ENCODE data around the gene STAG1. TPM values are rescaled to one million over a fixed set of nuclear protein-coding genes. Genes with fewer than 3 reads are reported as not detected.
"Not testable (repeated sequence)": the region's sequence is repeated elsewhere in the genome, so short reads cannot be mapped to it uniquely, and the experiment has no call there.

STAG1 gene
- total RNA-seq, 1 experiment from 2014 or later, result 50.6 TPM

DNA sequence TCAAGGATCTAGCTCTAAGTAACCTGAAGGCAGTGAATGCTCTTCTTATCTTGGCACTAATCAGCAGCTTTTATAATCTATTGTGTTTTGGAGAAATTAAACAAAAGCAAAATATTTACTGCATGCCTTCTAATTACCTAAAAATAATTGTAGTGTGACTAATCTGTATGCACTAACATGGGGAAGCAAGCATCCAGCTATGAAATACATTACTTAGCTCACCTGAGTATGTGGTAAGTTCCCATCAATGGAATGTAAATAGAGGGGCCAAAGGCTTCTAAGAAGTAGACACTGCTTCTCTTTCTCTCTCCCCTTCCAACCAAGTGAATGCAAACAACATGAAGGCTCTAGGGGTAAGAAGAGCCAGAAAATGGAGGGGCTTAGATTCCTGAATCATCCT is 165.6 kb downstream of the STAG1 start:
- no peak for DNase-seq (ENCODE audit: low spot score)

DNA sequence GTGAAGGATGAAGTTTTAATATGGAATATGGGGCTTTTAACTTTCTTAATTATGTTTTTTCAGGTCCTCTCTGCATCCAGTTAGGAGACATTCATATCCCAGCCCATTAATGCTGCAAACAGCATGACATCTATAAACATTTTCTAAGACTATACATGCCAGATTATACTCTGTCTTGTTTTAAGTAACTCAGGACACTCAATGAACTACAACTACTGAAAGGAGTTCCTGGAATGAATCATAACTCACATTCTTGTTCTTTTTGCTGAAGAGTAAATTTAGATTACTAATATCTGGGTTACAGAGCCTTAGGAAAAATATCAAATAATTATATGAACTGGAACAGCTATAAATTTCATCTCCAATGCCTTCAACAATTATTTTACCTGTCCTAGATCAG is 167.4 kb downstream of the STAG1 start:
- no peak for DNase-seq (ENCODE audit: low spot score)

DNA sequence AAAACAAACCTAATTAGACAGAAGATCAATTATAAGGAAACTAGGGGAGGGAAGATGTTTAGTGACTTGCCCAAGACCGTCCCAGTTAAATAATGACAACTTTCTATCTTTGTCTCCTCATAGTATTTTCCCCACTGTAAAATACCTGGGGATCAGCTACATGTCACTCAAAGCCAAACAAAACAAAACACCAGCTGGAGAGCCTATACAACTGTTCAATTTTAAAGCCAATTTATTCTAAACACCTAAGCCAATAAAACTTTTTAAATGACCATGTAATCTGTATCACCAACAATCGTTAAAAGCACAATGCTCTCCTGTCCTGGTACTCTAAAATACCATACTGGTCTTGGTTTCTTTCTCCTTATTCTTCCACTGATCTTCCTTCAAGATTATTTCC is 168.4 kb downstream of the STAG1 start:
- no peak for DNase-seq (ENCODE audit: low spot score)

DNA sequence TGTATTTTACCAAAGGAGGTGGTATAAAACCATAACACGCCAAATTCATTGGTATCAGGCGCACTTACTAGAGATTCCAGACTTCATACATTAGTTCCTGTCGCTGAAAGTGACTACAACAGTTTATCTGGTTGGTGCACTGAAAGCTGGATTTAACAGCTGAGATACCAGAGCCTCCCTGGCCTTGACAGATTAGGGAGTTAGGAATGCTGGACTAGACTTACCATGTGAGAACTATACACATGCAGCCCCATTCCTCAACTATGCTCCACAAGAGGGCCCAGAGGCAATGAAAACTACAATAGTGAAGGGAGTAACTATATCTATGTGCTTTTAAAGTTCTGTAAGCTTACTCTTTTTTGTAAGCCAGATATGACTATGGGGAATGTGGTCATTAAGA is 174.4 kb downstream of the STAG1 start:
- DNase-seq (ENCODE audit: low spot score), result no peak

DNA sequence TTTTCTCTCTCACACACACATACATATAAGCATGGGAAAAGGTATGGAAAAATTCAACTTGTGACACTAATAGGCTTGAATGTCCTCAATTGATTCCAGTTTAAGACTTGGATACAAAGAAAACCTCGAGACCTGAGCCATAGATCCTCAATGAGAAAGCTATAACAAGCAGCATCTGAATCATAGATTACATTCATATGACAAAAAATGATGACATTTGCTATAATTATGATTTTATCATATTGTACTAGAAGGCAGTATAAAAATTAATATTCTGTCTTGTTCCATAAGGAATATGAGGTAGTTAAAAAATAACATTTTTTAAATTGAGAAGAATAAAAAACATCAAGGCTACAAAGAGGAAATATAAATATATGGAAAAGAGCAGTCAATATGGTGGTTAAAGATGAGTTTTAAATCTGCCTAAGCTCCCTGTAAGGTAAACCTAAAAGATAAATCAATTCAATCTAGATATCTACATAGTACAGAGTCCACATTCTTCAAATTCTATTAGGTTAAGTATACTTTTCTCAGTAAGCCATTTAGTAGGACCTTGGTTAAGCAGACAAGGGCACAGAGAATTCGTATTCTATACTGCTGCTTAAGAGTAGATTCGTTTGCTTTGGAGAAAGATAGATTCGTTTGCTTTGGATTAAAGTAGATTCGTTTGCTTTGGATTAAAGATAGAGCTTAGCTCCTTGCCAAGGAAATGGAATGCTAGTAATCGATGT is 175.7 kb downstream of the STAG1 start:
- no peak for DNase-seq (ENCODE audit: low spot score)

- DNase-seq (ENCODE audit: low spot score), result no peak
Observed at GRCh38 chr3:136567599-136568188, 184.5 kb downstream of the STAG1 start.

DNA sequence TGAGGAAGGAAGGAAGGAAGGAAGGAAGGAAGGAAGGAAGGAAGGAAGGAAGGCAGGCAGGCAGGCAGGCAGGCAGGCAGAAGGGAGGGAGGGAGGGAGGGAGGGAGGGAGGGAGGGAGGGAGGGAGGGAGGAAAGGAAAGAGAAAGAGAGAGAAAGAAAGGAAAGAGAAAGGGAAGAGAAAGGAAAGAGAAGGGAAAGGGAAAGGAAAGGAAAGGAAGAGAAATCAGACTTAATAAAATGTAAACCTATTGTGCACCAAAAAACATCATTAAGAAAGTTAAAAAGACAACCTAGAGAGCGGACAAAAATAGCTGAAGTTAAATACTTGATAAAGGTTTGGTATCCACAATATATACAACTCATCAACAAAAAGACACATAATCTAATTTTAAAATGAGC is 187.2 kb downstream of the STAG1 start:
- DNase-seq (ENCODE audit: low spot score), result not testable (repeated sequence)

DNA sequence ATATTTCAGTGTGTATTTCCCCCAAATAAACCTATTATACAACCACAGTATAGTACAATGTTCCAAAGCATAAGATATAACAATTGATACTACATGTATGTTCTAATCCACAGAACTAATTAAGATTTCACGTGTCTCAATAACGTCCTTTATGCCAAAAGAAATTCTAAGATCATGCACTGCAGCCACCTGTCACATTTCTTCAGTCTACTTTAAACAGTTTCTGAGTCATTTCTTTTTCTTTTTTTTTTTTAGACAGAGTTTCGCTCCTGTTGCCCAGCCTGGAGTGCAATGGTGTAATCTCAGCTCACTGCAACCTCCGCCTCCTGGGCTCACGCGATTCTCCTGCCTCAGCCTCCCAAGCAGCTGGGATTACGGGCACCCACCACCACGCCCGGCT is 190.2 kb downstream of the STAG1 start:
- DNase-seq (ENCODE audit: low spot score), result no peak

DNA sequence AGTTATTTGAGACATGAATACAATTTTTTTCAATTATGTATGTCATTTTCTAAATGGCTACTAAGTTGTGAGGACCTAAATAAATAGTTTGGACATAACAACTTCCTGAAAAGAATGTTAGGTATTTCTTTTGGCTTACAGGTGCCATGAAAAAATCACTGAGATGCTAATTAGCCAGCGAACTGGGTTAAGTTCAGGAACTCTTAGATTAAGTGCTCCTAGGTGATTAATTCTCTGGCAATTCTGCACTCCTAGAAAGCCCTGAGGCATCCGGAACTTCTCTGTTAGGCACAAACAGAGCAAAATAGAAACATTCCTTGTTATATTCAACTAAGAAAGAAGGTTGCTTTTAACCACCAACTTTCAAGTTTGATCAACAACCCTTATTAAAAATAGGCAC is 192.3 kb downstream of the STAG1 start:
- no peak for DNase-seq (ENCODE audit: low spot score)

GRCh38 chr3:136549461-136549860 is 202.7 kb downstream of the STAG1 start:
- DNase-seq (ENCODE audit: low spot score), result not testable (repeated sequence)

DNA sequence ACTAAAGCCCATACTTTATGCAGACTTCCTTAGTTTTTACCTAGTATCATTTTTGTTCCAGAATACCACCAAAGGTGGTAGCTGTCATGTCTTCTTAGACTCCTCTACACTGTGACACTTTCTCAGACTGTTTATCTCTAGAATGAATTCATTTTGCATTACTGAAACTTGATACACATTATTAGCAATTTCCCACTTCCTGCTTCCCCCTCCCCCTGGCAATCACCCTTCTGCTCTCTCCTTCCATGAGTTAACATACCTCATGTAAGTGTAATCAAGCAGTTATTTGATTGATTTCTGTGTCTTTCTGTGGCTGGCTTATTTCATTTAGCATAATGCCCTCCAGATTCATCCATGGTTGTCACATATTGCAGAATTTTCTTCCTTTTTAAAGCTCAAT is 204.9 kb downstream of the STAG1 start:
- DNase-seq (ENCODE audit: low spot score), result no peak

DNA sequence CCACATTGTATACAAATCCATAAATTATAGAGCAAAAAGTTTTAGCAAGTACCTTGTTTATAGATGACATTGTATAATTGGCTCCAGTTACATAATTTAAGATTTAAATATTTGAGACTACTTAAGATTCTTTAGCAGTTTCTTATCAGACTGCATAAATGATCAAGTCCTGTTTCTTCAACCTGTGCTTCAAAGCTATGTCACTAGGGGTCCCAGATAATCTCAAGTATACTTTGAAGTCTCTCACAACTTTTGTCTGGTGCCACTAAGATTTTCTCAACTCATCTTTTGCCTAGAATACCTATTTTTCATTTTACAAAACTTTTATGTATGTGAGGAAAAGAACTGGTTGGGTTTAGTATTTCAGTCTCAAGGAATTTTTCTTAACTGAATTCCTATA is 205.5 kb downstream of the STAG1 start:
- no peak for DNase-seq (ENCODE audit: low spot score)

- DNase-seq (ENCODE audit: low spot score), result no peak
Observed at GRCh38 chr3:136545664-136546268, 206.4 kb downstream of the STAG1 start.

DNA sequence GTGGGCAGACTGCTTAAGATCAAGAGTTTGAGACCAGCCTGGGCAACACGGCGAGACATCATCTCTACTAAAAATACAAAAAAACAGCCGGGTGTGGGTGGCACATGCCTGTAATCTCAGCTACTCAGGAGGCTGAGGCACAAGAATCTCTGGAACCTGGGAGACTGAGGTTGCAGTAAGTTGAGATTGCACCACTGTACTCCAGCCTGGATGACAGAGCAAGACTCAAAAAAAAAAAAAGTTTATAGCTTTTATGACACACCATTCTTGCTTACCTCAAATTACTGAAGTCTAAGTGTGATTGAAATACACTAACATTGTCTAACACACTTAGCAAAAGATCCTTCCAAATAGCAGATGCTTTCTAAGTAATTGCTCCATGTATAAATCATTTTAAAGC is 207.6 kb downstream of the STAG1 start:
- DNase-seq (ENCODE audit: low spot score), result no peak

GRCh38 chr3:136543385-136543784 is 208.8 kb downstream of the STAG1 start:
- DNase-seq (ENCODE audit: low spot score), result no peak

GRCh38 chr3:136535906-136536305 is 216.3 kb downstream of the STAG1 start:
- no peak for DNase-seq (ENCODE audit: low spot score)

DNA sequence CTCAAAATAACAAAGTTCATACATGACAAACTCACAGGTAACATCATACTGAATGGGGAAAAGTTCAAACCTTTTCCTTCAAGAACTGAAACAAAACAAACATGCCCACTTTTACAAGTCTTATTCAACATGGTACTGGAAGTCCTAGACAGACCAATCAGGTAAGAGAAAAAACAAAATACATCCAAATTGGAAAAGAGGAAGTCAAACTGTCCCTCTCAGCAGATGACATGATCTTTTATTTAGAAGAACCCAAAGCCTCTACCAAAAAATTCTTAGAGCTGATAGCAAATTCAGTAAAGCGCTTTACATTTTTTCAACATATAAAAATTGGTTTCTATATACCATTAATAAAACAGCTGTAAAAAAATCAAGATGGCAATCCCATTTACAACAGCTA is 219.4 kb downstream of the STAG1 start:
- DNase-seq (ENCODE audit: low spot score), result no peak

DNA sequence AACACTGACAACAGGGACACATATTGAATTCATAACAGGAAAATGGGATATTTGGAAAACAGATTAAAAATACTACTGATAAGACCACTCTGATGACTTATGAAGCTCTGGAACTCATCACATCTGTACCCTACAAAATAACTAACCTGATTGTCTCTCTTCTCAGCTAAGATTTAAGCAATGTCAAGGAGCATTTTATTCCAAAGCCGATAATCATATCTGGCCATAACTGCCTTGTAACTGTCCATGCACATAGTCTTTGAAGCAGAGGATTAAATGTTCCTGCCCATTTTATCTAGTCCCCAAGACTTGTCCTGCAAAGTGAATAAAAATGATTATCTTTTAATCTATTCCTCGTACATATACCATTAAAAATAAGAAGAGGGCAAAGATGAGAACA is 234.1 kb downstream of the STAG1 start:
- no peak for DNase-seq (ENCODE audit: low spot score)

DNA sequence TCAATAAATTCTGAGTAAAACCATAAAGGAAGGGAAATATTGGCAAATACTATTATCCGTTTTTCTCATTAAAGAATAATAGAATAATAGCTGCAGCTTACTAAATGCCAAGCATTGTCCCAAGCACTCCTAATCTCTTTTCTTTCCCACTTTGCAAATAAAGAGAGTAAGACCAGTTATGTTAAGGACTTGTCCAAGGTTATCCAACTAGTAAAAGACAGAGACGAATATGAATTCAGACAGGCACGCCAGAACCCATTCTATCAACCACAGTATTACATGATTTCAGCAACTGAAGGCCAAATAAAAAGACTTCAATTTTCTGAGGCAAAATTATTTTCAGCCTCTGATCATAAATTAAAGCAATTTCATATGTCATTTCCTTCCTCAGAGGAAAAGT is 235.5 kb downstream of the STAG1 start:
- no peak for DNase-seq (ENCODE audit: low spot score)

GRCh38 chr3:136516095-136516494 is 236.1 kb downstream of the STAG1 start:
- DNase-seq (ENCODE audit: low spot score), result no peak

- not testable (repeated sequence) for DNase-seq (ENCODE audit: low spot score)
Observed at GRCh38 chr3:136514533-136514932, 237.6 kb downstream of the STAG1 start.

GRCh38 chr3:136513367-136513766 is 238.8 kb downstream of the STAG1 start:
- no peak for DNase-seq (ENCODE audit: low spot score)

- DNase-seq (ENCODE audit: low spot score), result no peak
Observed at GRCh38 chr3:136512381-136512780, 239.8 kb downstream of the STAG1 start.

Data from A172 (cell line).